HEK293T (cell line): ENCODE measurements around the gene CAPN12.

Experiments used
- CTCF ChIA-PET: fragments of 350-600 bp; formaldehyde crosslinking; extraction: SDS; loops from one replicate; lab custom pipeline; 2021; ENCODE audit warnings: antibody characterized with exemption, inconsistent platforms; lab: Yijun Ruan, JAX
- POLR2A ChIA-PET: fragments of 350-600 bp; formaldehyde crosslinking; extraction: SDS; loops from one replicate; lab custom pipeline; 2020; ENCODE audit warnings: antibody characterized with exemption, inconsistent platforms; lab: Yijun Ruan, JAX
- DNase-seq: peaks from one replicate; pipeline ENCODE4 v3.0.0; 2012; ENCODE audit warnings: mixed read lengths; ENCODE audit errors: extremely low spot score
- ARNT ChIP-seq: fragments of 450-650 bp; IDR thresholded peaks from 2 replicates; pipeline ENCODE4 v1.6.1; 2017; ENCODE audit warnings: mild to moderate bottlenecking
- BHLHE40 ChIP-seq: fragments of 450-650 bp; IDR thresholded peaks from 2 replicates; pipeline ENCODE4 v1.6.1; 2016; ENCODE audit warnings: mild to moderate bottlenecking, moderate library complexity, borderline replicate concordance
- CTBP1 ChIP-seq: fragments of 450-650 bp; IDR thresholded peaks from 2 replicates; pipeline ENCODE4 v1.6.1; 2016; ENCODE audit warnings: borderline replicate concordance
- ELF4 ChIP-seq: fragments of 450-650 bp; IDR thresholded peaks from 2 replicates; pipeline ENCODE4 v1.6.1; 2017; ENCODE audit warnings: antibody characterized with exemption
- FOXA1 ChIP-seq: fragments of 450-650 bp; IDR thresholded peaks from 2 replicates; pipeline ENCODE4 v1.6.1; 2016; ENCODE audit warnings: mild to moderate bottlenecking
- FOXK2 ChIP-seq: fragments of 450-650 bp; IDR thresholded peaks from 2 replicates; pipeline ENCODE4 v1.6.1; 2016; ENCODE audit warnings: mild to moderate bottlenecking
- FOXM1 ChIP-seq: fragments of 450-650 bp; IDR thresholded peaks from 2 replicates; pipeline ENCODE4 v1.6.1; 2017; ENCODE audit warnings: mild to moderate bottlenecking, borderline replicate concordance
- HDGF ChIP-seq: fragments of 450-650 bp; IDR thresholded peaks from 2 replicates; pipeline ENCODE4 v1.6.1; 2017; ENCODE audit warnings: antibody characterized with exemption, borderline replicate concordance
- L3MBTL2 ChIP-seq: fragments of 450-650 bp; conservative IDR thresholded peaks from 2 replicates; pipeline ENCODE4 v1.6.1; 2016; ENCODE audit warnings: mild to moderate bottlenecking
- LEF1 ChIP-seq: fragments of 450-650 bp; IDR thresholded peaks from 2 replicates; pipeline ENCODE4 v1.6.1; 2017; ENCODE audit warnings: mild to moderate bottlenecking, borderline replicate concordance
- NFRKB ChIP-seq: fragments of 450-650 bp; IDR thresholded peaks from 2 replicates; pipeline ENCODE4 v1.6.1; 2016; ENCODE audit warnings: mild to moderate bottlenecking, moderate library complexity
- PKNOX1 ChIP-seq: fragments of 450-650 bp; IDR thresholded peaks from 2 replicates; pipeline ENCODE4 v1.6.1; 2016
- SP1 ChIP-seq: fragments of 450-650 bp; IDR thresholded peaks from 2 replicates; pipeline ENCODE4 v1.6.1; 2017
- SUZ12 ChIP-seq: fragments of 450-650 bp; IDR thresholded peaks from 2 replicates; pipeline ENCODE4 v1.6.1; 2016; ENCODE audit warnings: mild to moderate bottlenecking
- TARDBP ChIP-seq: fragments of 450-650 bp; IDR thresholded peaks from 2 replicates; pipeline ENCODE4 v1.6.1; 2016
- ZNF384 ChIP-seq: fragments of 450-650 bp; IDR thresholded peaks from 2 replicates; pipeline ENCODE4 v1.6.1; 2016

The CAPN12 gene

GRCh38 chr19:38699027-38699346 lies 45.3 kb downstream of the CAPN12 start:
- POLR2A ChIA-PET = interaction anchor here (1.4 kb wide), 1 partner anchor 80 kb away, joined by 4 read pairs; the partner anchor contains the start of gene EIF3K
- CTCF ChIA-PET = no interaction called here
- TF ChIP-seq FOXA1 = no peak
- no peak for TF ChIP-seq SUZ12
- TF ChIP-seq ELF4 = no peak
- no peak for TF ChIP-seq LEF1
- no peak for TF ChIP-seq FOXM1
- TF ChIP-seq ZNF384 = no peak
- TF ChIP-seq CTBP1 = no peak
- TF ChIP-seq FOXK2 = no peak
- no peak for TF ChIP-seq SP1
- no peak for TF ChIP-seq HDGF
- no peak for TF ChIP-seq NFRKB
- TF ChIP-seq TARDBP = no peak
- no peak for TF ChIP-seq L3MBTL2
- TF ChIP-seq PKNOX1 = no peak
- TF ChIP-seq ARNT = no peak
- TF ChIP-seq BHLHE40 = no peak
- DNase-seq = no peak

DNA sequence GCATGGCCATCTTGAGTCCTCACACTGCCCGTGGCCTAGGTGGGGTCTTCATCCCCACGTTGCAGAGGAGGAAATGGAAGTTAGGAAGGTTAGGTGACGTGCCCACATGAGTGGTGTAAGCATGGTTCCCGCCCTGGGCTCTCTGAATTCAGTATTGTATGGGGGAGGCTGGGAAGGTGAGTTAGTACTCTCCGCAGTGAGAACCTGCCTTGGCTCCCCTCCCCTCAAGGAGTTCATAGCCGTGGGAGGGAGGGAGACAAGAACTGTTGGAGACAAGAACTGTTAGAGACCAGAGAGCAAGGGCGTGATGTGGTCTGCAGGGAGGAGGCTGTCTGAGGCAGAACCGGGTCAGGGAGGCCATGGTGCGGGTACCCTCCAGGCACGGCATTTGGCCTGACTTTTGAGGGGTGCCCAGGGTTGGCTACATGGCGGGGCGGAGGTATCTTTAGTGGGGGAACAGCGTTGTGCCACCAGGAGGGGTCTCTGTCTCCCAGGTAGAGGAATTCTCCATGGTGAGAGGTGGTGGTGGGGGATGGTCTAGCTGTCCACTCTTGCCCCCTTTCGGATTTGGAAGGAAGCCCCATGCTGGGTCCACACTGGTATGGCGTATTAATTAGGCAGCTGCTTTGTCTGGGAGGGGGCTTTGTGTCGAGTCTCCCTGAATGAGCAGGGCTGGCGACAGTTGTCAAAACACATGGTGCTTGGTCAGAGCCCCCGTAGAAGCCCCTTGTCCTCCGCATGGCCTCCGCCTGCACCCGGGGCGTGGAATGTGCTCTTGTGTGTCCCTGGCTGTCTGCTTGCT lies 45.8 kb downstream of the CAPN12 start:
- TF ChIP-seq TARDBP (no peak), FOXM1 (no peak), SUZ12 (no peak), FOXK2 (no peak), HDGF (no peak), ELF4 (no peak), LEF1 (no peak), SP1 (no peak)
- POLR2A ChIA-PET = interaction anchor here (1.4 kb wide), 1 partner anchor 79 kb away, joined by 4 read pairs; the partner anchor contains the start of gene EIF3K
- DNase-seq = no peak
- CTCF ChIA-PET = no interaction called here

DNA sequence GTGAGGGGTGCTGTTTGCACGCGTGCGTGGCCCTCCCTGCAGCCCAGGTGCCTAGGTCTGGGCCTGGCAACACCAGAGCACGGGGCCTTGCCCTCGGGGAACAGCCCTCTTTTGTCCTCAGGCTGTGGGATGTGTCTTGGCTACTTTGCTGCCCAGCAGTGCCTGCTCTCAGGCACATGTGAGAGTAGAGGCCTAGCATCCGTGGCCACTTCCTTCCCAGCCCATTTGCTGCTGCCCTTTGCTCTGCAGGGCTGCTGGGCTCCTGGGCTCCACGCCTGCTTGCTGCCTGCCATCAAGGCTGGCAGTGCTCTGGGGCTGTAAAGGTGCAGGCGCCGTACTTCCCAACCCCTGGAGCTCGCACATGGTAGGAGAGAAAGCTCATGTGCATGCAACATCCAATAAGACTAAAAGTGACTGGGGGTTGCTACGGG lies 46.6 kb downstream of the CAPN12 start:
- ChIA-PET CTCF (no interaction called here), POLR2A (no interaction called here)
- no peak for TF ChIP-seq HDGF
- TF ChIP-seq SUZ12 = no peak
- TF ChIP-seq FOXA1 = no peak

DNA sequence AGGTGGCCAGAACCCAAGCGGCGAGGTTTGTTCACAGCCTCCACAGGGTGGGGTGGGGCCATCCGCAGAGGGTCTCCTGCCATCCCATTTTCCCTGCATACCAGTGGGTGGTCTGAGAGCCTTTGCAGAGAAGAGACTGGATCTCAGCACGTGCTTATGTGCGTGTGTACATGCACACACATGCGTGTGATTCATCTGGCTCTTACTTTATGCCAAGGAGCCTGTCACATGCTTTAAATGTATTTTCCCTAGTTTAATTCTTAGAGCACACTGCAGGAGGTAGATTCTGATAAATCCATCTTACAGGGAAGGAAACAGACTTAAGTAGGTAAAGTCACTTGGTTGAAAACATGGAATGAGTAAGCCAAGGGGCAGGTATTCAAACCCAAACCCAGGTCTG lies 47.1 kb downstream of the CAPN12 start:
- ChIA-PET POLR2A (no interaction called here), CTCF (no interaction called here)
- TF ChIP-seq SUZ12 = no peak
- TF ChIP-seq CTBP1 = no peak
- TF ChIP-seq ARNT = no peak
- no peak for TF ChIP-seq SP1
- TF ChIP-seq BHLHE40 = no peak
- TF ChIP-seq L3MBTL2 = no peak
- no peak for TF ChIP-seq ZNF384
- no peak for TF ChIP-seq NFRKB
- TF ChIP-seq FOXA1 = no peak
- no peak for TF ChIP-seq FOXK2
- TF ChIP-seq PKNOX1 = no peak
- DNase-seq = no peak

More for the DNA sequence above, 46.6 kb downstream of the CAPN12 start:
- DNase-seq = no peak

- TF ChIP-seq LEF1 (no peak), ELF4 (no peak), SUZ12 (no peak), PKNOX1 (no peak), ARNT (no peak)
- POLR2A ChIA-PET = no interaction called here
- no peak for DNase-seq
- CTCF ChIA-PET = no interaction called here
These were observed 47.6 kb downstream of the CAPN12 start for GRCh38 chr19:38696729-38697055.

GRCh38 chr19:38695832-38696728 lies 48.2 kb downstream of the CAPN12 start:
- TF ChIP-seq PKNOX1 (no peak), FOXA1 (no peak), L3MBTL2 (no peak), LEF1 (no peak), BHLHE40 (no peak), HDGF (no peak), ARNT (no peak), FOXK2 (no peak), SP1 (no peak), TARDBP (no peak), SUZ12 (no peak), FOXM1 (no peak), NFRKB (no peak), ZNF384 (no peak), CTBP1 (no peak), ELF4 (no peak)
- CTCF ChIA-PET = no interaction called here
- no peak for DNase-seq
- POLR2A ChIA-PET = no interaction called here
